SH-SY5Y (cell line): ENCODE results near the gene GULP1.

ENCODE experiments used
- GATA2 ChIP-seq: IDR thresholded peaks from 2 replicates; pipeline ENCODE4 v1.6.1; 2011; ENCODE audit warnings: mild to moderate bottlenecking, low read depth, low read length
- GATA3 ChIP-seq: IDR thresholded peaks from 2 replicates; pipeline ENCODE4 v1.6.1; 2011; ENCODE audit warnings: low read depth, mild to moderate bottlenecking, low read length, moderate library complexity

- TF ChIP-seq GATA2, result no peak
- TF ChIP-seq GATA3, result no peak
These were observed 13.1 kb upstream of the GULP1 start for GRCh38 chr2:188278388-188279092.
